ENCODE data around the gene PHRF1. TPM values are rescaled to one million over a fixed set of nuclear protein-coding genes. Genes with fewer than 3 reads are reported as not detected.
A peak's percentile ranks its signal among the peaks of the same experiment; 100 is the strongest.

PHRF1 gene
- polyA plus RNA-seq, 1 of the 3 experiments (the other 2 are of a cell fraction), result 22.7 TPM

GRCh38 chr11:607020-607780, 30.9 kb downstream of the PHRF1 start:
- WGBS (ENCODE audit: low lambda C conversion rate), result 94% methylated on average over 19 of the region's 35 CpGs
- Histone ChIP-seq H3K4me3 (ENCODE audit: low read depth in 2 of 2, low read length in 1 of 2) (no peak overlapping the region), H3K4me2 (no peak overlapping the region), H3K36me3 (replicated peaks in 1 of 2; ENCODE audit: control insufficient read depth in 1 of 2, insufficient read depth in 2 of 2, low read length in 1 of 2) (peaks cover 50 to 82% of the 10 kb centered on the region in 2 experiments), H3K9me2 (no peaks in the 10 kb centered on the region), H3K79me2 (ENCODE audit: insufficient read depth) (peaks cover 12% of the 10 kb centered on the region; the same call in 1 of the 2 replicates), H4K20me1 (ENCODE audit: insufficient read depth) (peaks cover 17% of the 10 kb centered on the region), H3K4me1 (ENCODE audit: control insufficient read depth in 1 of 2, insufficient read depth in 2 of 2, low read depth in 1 of 2, low read length in 1 of 2) (peaks cover 4 to 14% of the 10 kb centered on the region in 2 experiments; a peak in 1 of 4 replicates), H3K9me3 (no peaks in the 10 kb centered on the region), H3K9ac (no peak overlapping the region), H3F3A (replicated peaks; ENCODE audit: insufficient read depth) (peaks cover 6% of the 10 kb centered on the region), H2AFZ (ENCODE audit: low read depth) (no peak overlapping the region), H3K27me3 (ENCODE audit: insufficient read depth) (no peaks in the 10 kb centered on the region), H3K27ac (ENCODE audit: low read depth in 2 of 2, low read length in 1 of 2) (peak overlapping the region in 1 of 2 experiments; percentile 57; a peak in 2 of 4 replicates)
- DNase-seq, result no peak
- ChIA-PET CTCF (interaction anchor here (0.7 to 2.3 kb wide), 3 partner anchors 52 to 120 kb away, joined by 3 to 10 read pairs (median 3); no protein-coding TSS in a partner anchor), POLR2A (interaction anchor here (0.6 to 1.6 kb wide), 2 partner anchors 8 to 90 kb away, joined by 3 read pairs; partner anchors contain the start of gene IRF7)
- no peak for TF ChIP-seq ZBTB33 (IDR thresholded peaks at IDR 0.05; ENCODE audit: borderline replicate concordance, low read depth)
- no peak for TF ChIP-seq GATA2 (CRISPR knock-in tag; IDR thresholded peaks at IDR 0.05)
- no peak for TF ChIP-seq FOSL2 (IDR thresholded peaks at IDR 0.05; ENCODE audit: borderline replicate concordance, low read depth)
- TF ChIP-seq EZH2phosphoT487 (IDR thresholded peaks at IDR 0.05; ENCODE audit: borderline replicate concordance, low read depth), result no peak
- TF ChIP-seq USF2 (IDR thresholded peaks at IDR 0.05; ENCODE audit: borderline replicate concordance, low read depth, low read length), result no peak
- no peak for TF ChIP-seq SIN3A (IDR thresholded peaks at IDR 0.05; ENCODE audit: borderline replicate concordance, low read depth, low read length)

GRCh38 chr11:607971-608659, 31.8 kb downstream of the PHRF1 start:
- POLR2A ChIA-PET, result interaction anchor here (0.6 to 1.6 kb wide), 3 partner anchors 7 to 89 kb away, joined by 3 read pairs; partner anchors contain the start of gene IRF7
- 96% methylated on average over 28 of the region's 45 CpGs for WGBS (ENCODE audit: low lambda C conversion rate)

More at GRCh38 chr11:607971-608659, 31.8 kb downstream of the PHRF1 start:
- Histone ChIP-seq H3F3A (replicated peaks; ENCODE audit: insufficient read depth) (peaks cover 6% of the 10 kb centered on the region), H3K4me1 (ENCODE audit: control insufficient read depth in 1 of 2, insufficient read depth in 2 of 2, low read depth in 1 of 2, low read length in 1 of 2) (peaks cover 4 to 14% of the 10 kb centered on the region in 2 experiments; a peak in 1 of 4 replicates), H3K4me2 (no peak overlapping the region), H3K27ac (ENCODE audit: low read depth in 2 of 2, low read length in 1 of 2) (no peak overlapping the region), H3K9me3 (no peaks in the 10 kb centered on the region), H3K9ac (no peak overlapping the region), H3K27me3 (ENCODE audit: insufficient read depth) (no peaks in the 10 kb centered on the region), H3K36me3 (replicated peaks in 1 of 2; ENCODE audit: control insufficient read depth in 1 of 2, insufficient read depth in 2 of 2, low read length in 1 of 2) (peaks cover 42 to 90% of the 10 kb centered on the region in 2 experiments), H3K4me3 (ENCODE audit: low read depth in 2 of 2, low read length in 1 of 2) (no peak overlapping the region), H2AFZ (ENCODE audit: low read depth) (no peak overlapping the region), H3K9me2 (no peaks in the 10 kb centered on the region), H3K79me2 (ENCODE audit: insufficient read depth) (peaks cover 10% of the 10 kb centered on the region; the same call in 1 of the 2 replicates), H4K20me1 (ENCODE audit: insufficient read depth) (peaks cover 26% of the 10 kb centered on the region)
- DNase-seq, result no peak
- CTCF ChIA-PET, result interaction anchor here (0.7 kb wide), 2 partner anchors 20 to 119 kb away, joined by 3 read pairs; no protein-coding TSS in a partner anchor
- TF ChIP-seq RAD21 (IDR thresholded peaks at IDR 0.05; ENCODE audit: low read length), result no peak
- no peak for TF ChIP-seq MAX (IDR thresholded peaks at IDR 0.05; ENCODE audit: low read depth)
- TF ChIP-seq RCOR1 (IDR thresholded peaks at IDR 0.05; ENCODE audit: low read length), result no peak
- no peak for TF ChIP-seq IRF3 (IDR thresholded peaks at IDR 0.05; ENCODE audit: low read depth, low read length)
- TF ChIP-seq MXI1 (IDR thresholded peaks at IDR 0.05; ENCODE audit: low read depth, low read length), result no peak
- no peak for TF ChIP-seq SMC3 (IDR thresholded peaks at IDR 0.05; ENCODE audit: low read depth, low read length)
- no peak for TF ChIP-seq SIN3A (IDR thresholded peaks at IDR 0.05; ENCODE audit: borderline replicate concordance, low read depth, low read length)
